ENCODE data around the gene ZDHHC11B.
"Not testable (repeated sequence)": the region's sequence is repeated elsewhere in the genome, so short reads cannot be mapped to it uniquely, and the experiment has no call there.

The ZDHHC11B gene

DNA sequence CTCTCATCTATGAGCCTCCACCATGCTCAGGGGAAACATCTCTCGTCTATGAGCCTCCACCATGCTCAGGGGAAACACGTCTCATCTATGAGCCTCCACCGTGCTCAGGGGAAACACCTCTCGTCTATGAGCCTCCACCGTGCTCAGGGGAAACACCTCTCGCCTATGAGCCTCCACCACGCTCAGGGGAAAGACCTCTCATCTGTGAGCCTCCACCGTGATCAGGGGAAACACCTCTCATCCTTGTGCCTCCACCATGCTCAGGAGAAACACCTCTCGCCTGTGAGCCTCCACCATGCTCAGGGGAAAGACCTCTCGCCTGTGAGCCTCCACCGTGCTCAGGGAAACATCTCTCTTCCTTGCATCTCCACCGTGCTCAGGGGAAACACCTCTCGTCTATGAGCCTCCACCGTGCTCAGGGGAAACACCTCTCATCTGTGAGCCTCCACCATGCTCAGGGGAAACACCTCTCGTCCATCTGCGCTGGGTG is 30.3 kb downstream of the ZDHHC11B start:
- H3K9me3 Mint-ChIP-seq, H3K36me3 Mint-ChIP-seq, H3K27ac Mint-ChIP-seq, H3K4me3 Mint-ChIP-seq, H3K27me3 Mint-ChIP-seq: not testable (repeated sequence)
- H3K4me1 Mint-ChIP-seq = peaks cover 13% of the 10 kb centered on the region

DNA sequence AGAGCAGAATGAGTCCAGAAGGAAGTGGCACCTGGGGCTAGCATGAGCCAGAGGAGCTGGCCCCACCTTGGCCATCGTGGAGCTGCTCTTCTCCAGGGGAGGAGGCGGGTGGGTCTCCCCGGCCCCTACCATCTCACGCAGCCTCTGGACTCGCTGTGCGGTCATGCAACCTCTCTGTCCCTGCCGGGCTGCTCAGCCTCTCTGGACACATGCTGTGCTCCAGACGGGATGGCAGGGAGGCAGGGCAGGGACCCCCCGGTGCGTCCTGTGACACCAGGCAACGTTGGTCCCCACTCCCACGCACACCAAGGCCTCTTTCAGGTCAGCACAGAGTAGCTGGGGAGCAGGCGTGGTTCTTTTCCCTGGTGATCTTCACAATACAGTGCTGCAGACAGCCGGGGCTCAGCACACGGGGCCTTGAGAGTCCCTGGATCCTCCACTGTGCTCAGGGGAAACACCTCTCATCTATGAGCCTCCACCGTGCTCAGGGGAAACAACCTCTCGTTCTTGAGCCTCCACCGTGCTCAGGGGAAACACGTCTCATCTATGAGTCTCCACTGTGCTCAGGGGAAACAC is 30.9 kb downstream of the ZDHHC11B start:
- H3K9me3 Mint-ChIP-seq, H3K36me3 Mint-ChIP-seq, H3K27me3 Mint-ChIP-seq, H3K27ac Mint-ChIP-seq, H3K4me1 Mint-ChIP-seq, H3K4me3 Mint-ChIP-seq: not testable (repeated sequence)

DNA sequence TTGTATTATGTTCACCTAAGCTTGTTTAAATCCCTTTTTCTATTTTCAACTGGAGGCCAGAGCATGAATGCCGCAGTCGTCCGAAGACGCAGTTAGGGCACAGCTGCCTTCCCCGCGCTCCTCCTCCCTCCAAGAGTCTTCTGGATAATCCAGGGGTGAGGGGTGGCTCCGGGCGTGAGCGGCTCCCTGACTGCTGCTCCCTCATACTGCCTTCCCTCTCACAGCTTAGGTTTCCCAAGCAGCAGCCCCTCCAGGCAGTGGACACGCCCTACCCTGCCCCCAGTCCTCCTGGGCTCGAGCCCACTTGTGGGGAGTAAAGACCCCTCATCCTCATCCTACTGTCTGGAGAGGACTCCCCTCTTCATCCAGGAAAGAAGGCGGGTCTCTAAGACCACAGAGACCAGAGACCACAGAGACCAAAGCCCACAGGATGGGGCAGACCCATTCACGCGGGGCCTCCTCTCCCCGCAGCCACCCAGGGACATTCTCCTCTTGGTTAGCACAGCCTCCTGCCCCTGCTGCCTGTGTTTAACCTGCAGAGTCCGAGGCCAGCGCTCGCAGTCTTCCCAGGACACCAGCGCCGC is 31.9 kb downstream of the ZDHHC11B start:
- H3K4me3 Mint-ChIP-seq, H3K9me3 Mint-ChIP-seq, H3K27me3 Mint-ChIP-seq, H3K27ac Mint-ChIP-seq, H3K36me3 Mint-ChIP-seq, H3K4me1 Mint-ChIP-seq: not testable (repeated sequence)

DNA sequence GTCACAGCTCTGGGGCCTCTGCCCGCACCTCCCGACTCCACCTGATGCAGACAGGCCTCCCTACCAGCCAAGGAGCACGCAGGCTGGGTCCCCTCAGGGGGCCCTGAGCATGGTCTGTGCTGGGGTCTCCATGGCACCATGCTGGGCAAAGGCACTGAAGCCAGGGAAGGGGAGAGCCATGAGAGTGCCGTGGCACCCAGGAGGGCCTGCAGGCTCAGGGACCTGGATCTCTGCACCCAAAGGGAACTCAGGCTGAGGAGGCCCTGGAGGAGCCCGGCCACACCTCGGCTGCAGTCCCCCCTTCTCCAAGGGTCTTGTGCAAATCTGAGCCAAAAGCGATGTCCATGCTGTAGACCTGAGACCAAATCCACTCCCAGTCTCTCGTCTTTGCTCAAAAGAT is 32.5 kb downstream of the ZDHHC11B start:
- H3K27me3 Mint-ChIP-seq, H3K36me3 Mint-ChIP-seq, H3K27ac Mint-ChIP-seq, H3K4me3 Mint-ChIP-seq, H3K9me3 Mint-ChIP-seq, H3K4me1 Mint-ChIP-seq: not testable (repeated sequence)

DNA sequence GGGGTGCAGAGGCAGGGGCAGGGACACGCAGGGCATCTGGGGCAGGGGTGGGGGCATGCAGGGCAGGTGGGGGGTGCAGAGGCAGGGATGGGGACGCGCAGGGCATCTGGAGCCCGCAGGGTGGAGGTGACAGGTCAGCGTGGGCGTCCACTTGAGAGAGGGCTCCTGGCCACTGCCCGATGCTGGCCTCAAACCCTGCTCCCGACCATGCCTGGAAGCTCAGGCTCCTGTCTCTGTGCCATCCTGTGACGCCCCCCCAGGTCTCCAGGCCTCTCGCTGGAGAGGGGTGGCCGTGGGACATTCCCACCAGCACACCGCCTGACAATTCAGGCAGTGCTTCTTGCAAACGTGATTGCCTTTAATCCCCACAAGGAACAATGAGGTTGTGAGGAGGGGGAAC is 33.0 kb downstream of the ZDHHC11B start:
- no peaks in the 10 kb centered on the region for H3K36me3 Mint-ChIP-seq
- H3K4me1 Mint-ChIP-seq = no peaks in the 10 kb centered on the region
- H3K4me3 Mint-ChIP-seq = no peak overlapping the region
- no peaks in the 10 kb centered on the region for H3K9me3 Mint-ChIP-seq
- H3K27ac Mint-ChIP-seq = no peak overlapping the region
- H3K27me3 Mint-ChIP-seq = peaks cover 1% of the 10 kb centered on the region

DNA sequence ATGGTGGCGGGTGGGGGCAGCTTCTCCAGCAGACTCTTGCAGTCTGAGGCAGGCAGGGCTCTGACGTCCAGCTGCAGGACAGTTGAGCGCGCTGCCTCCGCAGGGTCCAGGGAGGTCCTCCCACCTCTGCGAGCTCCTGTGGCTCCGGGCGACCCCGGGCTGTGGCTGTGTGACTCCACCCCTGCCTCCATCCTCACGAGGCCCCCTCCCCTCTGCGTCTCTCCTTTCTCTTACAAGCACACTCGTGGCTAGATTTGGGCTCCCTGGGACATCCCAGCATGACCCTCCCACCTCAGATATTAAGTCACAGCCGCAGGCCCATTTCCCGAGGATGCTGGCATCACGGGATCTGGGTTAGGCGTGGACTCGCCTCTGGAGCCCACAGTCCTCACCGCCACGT is 34.3 kb downstream of the ZDHHC11B start:
- H3K27ac Mint-ChIP-seq, H3K4me3 Mint-ChIP-seq, H3K27me3 Mint-ChIP-seq, H3K9me3 Mint-ChIP-seq, H3K4me1 Mint-ChIP-seq, H3K36me3 Mint-ChIP-seq: not testable (repeated sequence)

DNA sequence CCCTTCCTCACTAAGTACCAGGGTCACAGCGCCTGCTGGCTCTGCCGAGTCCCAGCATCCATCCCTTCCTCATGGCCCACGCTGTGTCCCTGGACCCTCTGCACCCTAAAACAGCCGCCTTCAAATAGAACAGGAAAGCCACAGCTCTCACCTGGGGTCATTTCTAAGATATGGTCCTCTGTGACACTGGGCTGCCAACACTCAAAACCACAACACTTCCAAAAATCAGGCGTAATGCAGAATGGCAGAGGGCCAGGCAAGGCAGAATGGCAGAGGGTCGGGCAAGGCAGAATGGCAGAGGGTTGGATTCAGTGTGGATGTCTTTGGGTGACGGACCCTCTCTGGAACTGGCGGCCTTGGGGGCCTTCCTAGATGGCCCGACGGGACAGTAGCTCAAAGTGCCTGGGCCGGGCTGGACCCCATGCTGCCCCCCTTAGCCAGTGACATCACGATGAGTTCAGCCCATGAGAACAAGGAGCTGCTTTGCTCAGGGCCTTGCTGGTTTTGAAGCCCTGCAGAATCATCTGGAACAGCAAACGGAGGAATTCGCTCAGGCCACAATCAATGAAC is 35.3 kb downstream of the ZDHHC11B start:
- no peak overlapping the region for H3K27ac Mint-ChIP-seq
- H3K27me3 Mint-ChIP-seq = peaks cover 2% of the 10 kb centered on the region
- no peaks in the 10 kb centered on the region for H3K9me3 Mint-ChIP-seq
- H3K36me3 Mint-ChIP-seq = no peaks in the 10 kb centered on the region
- H3K4me3 Mint-ChIP-seq = no peak overlapping the region
- H3K4me1 Mint-ChIP-seq = no peaks in the 10 kb centered on the region

DNA sequence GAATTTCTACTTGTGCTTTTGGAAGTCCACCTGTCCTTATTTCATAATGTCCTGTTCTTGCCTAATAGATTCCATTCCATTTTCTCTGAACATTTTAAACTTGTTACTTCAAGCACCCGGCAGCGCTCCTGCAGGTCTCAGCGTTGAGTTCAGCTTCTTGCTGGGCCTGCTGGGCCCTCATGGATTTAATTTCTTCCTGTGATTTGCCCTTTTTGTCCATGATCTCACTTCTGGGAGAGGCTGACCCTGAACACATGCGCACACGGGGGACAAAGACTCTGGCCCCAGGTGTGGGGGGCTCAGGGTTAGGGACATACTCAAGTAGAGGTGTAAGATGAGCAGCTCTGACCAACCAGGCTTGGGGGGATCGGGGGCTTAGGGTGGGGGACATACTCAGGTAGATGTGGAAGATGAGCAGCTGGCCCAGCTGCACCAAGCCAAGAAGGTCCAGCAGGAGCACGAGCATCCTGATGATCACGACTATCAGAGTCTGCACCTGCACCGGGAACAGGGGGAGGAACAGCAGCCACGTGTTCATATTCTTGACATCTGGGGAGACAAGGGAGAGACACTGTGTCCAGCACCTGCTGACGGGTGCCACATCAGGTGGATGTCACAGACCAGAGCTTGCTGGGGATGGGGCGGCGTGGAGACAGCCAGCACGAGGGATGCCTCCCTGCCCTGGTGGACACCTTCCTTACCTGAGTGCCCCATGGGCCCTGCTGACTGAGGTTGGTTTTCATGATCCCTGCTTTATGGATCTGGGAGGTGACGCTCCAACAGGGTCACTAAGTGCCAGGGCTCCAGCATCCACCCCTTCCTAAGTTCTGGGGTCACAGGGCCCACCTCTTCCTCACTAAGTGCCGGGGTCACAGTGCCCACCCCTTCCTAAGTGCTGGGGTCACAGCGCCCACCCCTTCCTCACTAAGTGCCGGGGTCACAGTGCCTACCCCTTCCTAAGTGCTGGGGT is 36.2 kb downstream of the ZDHHC11B start:
- H3K9me3 Mint-ChIP-seq, H3K4me1 Mint-ChIP-seq, H3K4me3 Mint-ChIP-seq, H3K27me3 Mint-ChIP-seq, H3K27ac Mint-ChIP-seq, H3K36me3 Mint-ChIP-seq: not testable (repeated sequence)

DNA sequence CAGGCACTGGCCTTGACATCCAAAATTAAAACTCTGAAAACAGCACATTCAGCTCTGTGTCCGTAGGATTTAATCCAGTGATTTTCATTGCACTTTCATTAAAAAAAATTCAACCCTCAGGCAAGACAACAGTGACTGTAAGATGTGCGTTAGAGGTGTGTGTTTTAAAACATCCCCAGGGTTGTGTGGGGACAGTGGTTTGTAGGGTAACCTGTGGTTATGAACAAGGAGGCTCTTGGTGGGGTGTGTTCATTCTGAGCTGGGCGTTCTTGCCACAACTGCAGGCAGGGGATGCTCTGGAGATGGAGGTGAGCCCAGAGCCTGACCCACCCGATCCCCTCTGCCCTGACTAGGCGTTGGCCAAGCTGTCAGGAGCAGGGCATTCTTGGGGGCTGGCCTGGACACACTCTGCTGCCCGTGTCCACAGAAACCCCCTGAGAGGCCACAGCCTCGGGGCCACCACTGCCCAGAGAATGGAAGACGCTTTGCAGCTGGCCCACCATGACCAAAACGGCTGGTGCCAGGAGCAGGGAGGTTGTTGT is 37.2 kb downstream of the ZDHHC11B start:
- not testable (repeated sequence) for H3K4me3 Mint-ChIP-seq, H3K27ac Mint-ChIP-seq, H3K27me3 Mint-ChIP-seq, H3K36me3 Mint-ChIP-seq, H3K4me1 Mint-ChIP-seq, H3K9me3 Mint-ChIP-seq

DNA sequence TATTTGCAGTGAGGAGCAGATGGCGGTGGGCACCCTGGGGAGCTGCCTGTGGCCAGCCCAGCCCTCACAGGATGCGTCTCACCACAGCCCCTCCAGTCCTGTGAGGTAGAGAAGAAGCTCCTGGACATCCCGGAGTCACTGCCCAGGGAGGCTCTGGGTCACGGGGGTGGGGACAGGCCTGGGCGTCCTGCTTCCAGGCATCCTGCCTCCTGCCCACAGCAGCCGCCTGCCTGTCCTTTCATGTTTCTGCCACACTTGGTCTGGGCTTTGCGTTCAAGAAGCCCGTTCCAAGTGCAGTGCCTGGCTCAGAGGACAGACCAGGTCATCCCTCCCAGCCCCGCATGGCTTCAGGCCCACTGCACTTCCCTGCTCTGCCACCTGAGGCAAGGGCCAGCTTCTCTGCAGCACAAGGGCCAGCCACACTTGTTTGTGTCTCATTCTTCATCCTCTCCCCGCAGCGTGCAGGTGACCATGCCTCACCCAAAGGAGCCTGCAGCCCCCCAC is 38.2 kb downstream of the ZDHHC11B start:
- H3K27me3 Mint-ChIP-seq = peaks cover 2% of the 10 kb centered on the region
- no peaks in the 10 kb centered on the region for H3K9me3 Mint-ChIP-seq
- no peaks in the 10 kb centered on the region for H3K4me1 Mint-ChIP-seq
- no peak overlapping the region for H3K27ac Mint-ChIP-seq
- no peak overlapping the region for H3K4me3 Mint-ChIP-seq
- no peaks in the 10 kb centered on the region for H3K36me3 Mint-ChIP-seq

DNA sequence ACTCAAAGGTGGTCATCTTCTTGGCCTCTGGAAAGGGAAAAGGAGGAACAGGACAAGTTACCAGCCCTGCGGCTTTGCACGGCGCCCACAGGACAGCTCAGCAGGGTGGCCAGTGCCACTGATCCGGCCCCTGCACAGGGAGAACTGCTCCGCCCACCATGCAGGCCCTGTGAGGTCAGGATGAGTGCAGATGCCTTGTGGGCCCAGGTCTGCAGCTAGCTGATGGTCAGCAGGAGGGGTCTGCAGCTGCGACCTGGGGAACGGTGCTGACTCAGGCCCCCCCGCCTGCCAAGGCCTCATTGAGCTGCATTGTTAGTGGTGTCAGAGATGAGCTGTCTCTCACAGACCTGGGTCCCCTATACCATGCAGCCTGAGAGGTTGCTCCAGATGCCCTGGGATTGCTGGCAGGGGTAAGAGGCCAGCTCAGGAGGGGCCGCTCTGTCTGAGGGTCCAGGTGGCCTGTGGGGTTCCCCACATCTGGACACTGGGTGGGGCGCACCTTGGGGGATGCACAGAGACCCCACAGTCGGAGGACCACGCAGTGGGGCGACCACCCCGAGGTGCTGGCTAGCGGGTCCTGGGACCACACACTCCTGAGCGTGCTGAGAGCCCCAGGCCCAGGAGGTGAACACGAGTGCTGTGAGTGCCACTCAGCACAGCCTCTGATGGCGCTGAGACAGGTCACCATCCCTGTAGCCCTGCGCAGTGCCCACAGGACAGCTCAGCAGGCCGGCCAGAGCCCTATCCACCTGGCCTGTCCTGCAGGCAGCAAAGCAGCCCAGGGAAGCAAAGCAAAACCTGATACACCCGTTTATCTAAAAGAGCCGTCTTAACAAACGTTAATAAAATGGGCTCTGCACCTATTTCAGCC is 39.0 kb downstream of the ZDHHC11B start:
- H3K4me1 Mint-ChIP-seq, H3K27ac Mint-ChIP-seq, H3K36me3 Mint-ChIP-seq, H3K9me3 Mint-ChIP-seq, H3K27me3 Mint-ChIP-seq, H3K4me3 Mint-ChIP-seq: not testable (repeated sequence)

DNA sequence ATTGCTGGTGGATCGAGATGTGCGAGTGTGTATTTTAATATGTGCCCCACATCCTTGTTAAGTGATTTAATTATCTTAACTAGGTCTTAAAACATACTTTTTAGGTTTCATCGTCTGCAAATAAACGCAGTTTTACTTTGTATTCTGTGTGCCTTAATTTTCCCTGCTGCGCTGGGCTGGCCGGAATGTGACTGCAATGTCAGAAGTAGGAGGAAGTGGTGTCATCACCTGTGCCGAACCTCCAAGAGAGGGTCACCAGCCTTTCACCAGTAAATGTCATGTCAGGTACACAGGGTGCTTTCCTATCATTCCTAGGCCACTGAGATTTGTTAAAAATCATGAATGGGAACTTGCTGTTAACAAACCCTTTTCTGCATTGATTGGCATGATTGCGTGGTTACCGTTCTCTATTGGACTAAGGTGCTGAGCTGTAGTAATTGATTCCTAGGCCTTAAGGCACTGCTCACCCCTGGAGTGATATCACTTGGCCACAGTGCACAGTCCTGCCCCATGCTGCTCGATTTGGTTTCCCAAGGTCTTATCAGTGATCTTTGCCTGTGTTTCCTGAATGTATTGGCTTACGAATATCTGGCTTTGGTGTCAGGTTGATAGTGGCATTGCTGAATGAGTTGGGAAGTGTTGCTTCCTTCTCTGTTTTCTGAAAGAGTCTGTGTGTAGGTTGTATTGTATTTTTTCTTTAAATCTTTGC is 40.7 kb downstream of the ZDHHC11B start:
- H3K36me3 Mint-ChIP-seq, H3K4me3 Mint-ChIP-seq, H3K27ac Mint-ChIP-seq, H3K27me3 Mint-ChIP-seq, H3K9me3 Mint-ChIP-seq, H3K4me1 Mint-ChIP-seq: not testable (repeated sequence)

DNA sequence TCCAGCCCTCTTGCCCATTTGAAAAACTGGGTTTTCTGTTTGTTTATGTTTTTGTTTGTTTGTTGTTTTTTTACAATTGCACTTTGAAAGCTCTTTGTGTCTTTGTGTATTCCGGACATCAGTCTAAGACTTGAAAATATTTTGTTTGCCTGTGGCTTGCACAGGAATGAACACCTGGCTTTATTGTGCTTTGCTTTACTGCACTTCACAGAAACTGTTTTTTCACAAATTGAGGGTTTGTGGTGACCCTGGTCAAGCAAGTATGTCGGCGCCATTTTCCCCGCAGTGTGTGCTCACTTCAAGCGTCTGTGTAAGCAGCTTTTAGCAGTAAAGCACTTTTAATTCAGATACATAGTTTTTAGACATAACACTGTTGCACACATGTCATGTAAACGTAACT is 42.3 kb downstream of the ZDHHC11B start:
- not testable (repeated sequence) for H3K4me3 Mint-ChIP-seq, H3K9me3 Mint-ChIP-seq, H3K27ac Mint-ChIP-seq, H3K4me1 Mint-ChIP-seq, H3K36me3 Mint-ChIP-seq
- H3K27me3 Mint-ChIP-seq = peaks cover 12% of the 10 kb centered on the region

DNA sequence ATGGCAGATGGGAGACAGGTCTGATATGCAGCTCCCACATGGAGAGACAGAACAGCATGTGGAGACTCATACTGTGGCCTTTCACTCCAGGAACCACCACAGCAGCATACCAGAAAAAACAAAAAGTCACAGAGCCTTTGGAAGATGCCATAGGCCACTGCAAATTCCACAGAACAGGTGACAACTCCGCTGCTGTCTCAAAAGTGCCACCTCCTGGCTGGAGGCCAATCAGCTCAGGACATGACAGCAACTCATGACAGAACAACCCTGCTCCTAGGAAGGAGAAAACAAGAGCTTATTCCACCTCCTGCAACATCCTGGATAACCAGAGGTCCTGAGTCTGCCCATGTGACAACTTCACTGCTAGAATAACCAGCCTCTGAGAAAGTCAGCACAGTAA is 50.4 kb downstream of the ZDHHC11B start:
- peaks cover 41% of the 10 kb centered on the region for H3K27me3 Mint-ChIP-seq
- not testable (repeated sequence) for H3K36me3 Mint-ChIP-seq, H3K4me3 Mint-ChIP-seq, H3K27ac Mint-ChIP-seq, H3K9me3 Mint-ChIP-seq, H3K4me1 Mint-ChIP-seq
